Inflammatory macrophage treated with lipopolysaccharide for 1 hour (primary cell): ENCODE measurements around the gene TKFC.
"Not testable (repeated sequence)": the region's sequence is repeated elsewhere in the genome, so short reads cannot be mapped to it uniquely, and the experiment has no call there.

Experiments
- DNase-seq, 2 donors: peaks; one replicate each; pipeline ENCODE4 v3.0.0-alpha.2; 2020 to 2022

The TKFC gene

GRCh38 chr11:61369372-61370348, 36.6 kb downstream of the TKFC start:
- DNase-seq: peak; percentile 73 to 99

- DNase-seq: no peak
Measured at GRCh38 chr11:61370349-61371005, 37.4 kb downstream of the TKFC start.

GRCh38 chr11:61372659-61373420, 39.8 kb downstream of the TKFC start:
- no peak for DNase-seq

- no peak for DNase-seq
Measured at GRCh38 chr11:61375761-61376108, 42.7 kb downstream of the TKFC start.

- no peak for DNase-seq
Measured at GRCh38 chr11:61377461-61378160, 44.6 kb downstream of the TKFC start.

GRCh38 chr11:61378713-61379313, 45.8 kb downstream of the TKFC start:
- DNase-seq: peak; percentile 94 to 95

GRCh38 chr11:61380884-61381283, 47.9 kb downstream of the TKFC start:
- no peak for DNase-seq

- DNase-seq: not testable (repeated sequence)
Measured at GRCh38 chr11:61383859-61384258, 50.8 kb downstream of the TKFC start.

GRCh38 chr11:61384271-61385242, 51.5 kb downstream of the TKFC start:
- peak in 1 of 2 donors; percentile 38 for DNase-seq

GRCh38 chr11:61390161-61390560, 57.1 kb downstream of the TKFC start:
- no peak for DNase-seq

GRCh38 chr11:61392981-61393595, 60.1 kb downstream of the TKFC start:
- no peak for DNase-seq
